Endothelial cell (in vitro differentiated cells): Measurements from ENCODE around the gene APOF. TPM values are rescaled to one million over a fixed set of nuclear protein-coding genes. Genes with fewer than 3 reads are reported as not detected.

ENCODE experiments used
- DNase-seq: peaks from one replicate; pipeline ENCODE4 v3.0.0; 2021; ENCODE audit warnings: low spot score
- H3K27ac Mint-ChIP-seq: one replicate; pipeline ENCODE4 v1.8.0; 2021; ENCODE audit warnings: mixed read lengths, inconsistent platforms; ENCODE audit not compliant: unreplicated experiment
- H3K27me3 Mint-ChIP-seq: one replicate; pipeline ENCODE4 v1.8.0; 2021; ENCODE audit warnings: mild to moderate bottlenecking, moderate library complexity, mixed read lengths, inconsistent platforms; ENCODE audit not compliant: unreplicated experiment
- H3K36me3 Mint-ChIP-seq: one replicate; pipeline ENCODE4 v1.8.0; 2021; ENCODE audit warnings: mild to moderate bottlenecking, low read depth, mixed read lengths, inconsistent platforms; ENCODE audit not compliant: unreplicated experiment
- H3K4me1 Mint-ChIP-seq: one replicate; pipeline ENCODE4 v1.8.0; 2021; ENCODE audit warnings: mild to moderate bottlenecking, mixed read lengths, inconsistent platforms; ENCODE audit not compliant: unreplicated experiment
- H3K4me3 Mint-ChIP-seq: one replicate; pipeline ENCODE4 v1.8.0; 2021; ENCODE audit warnings: mild to moderate bottlenecking, mixed read lengths, inconsistent platforms; ENCODE audit not compliant: unreplicated experiment
- H3K9me3 Mint-ChIP-seq: one replicate; pipeline ENCODE4 v1.8.0; 2021; ENCODE audit warnings: mixed read lengths, inconsistent platforms; ENCODE audit not compliant: unreplicated experiment
- CTCF ChIP-seq: fragments of 200-600 bp; sonication (generic); IDR thresholded peaks from one replicate; pipeline ENCODE4 v1.5.0; 2021; ENCODE audit warnings: antibody characterized with exemption; ENCODE audit not compliant: unreplicated experiment
- total RNA-seq: library from RNA; stranded (reverse); fragmentation: NEBNext Ultra II Directional; extraction: Animal tissue kit (Norgen Biotek cat#: 25700); gene quantifications from one replicate; pipeline ENCODE4 v1.2.1, GENCODE V29; 2021; ENCODE audit not compliant: unreplicated experiment

Gene APOF
- total RNA-seq, 1 donor from 2014 or later: not detected

- Mint-ChIP-seq H3K36me3 (no peaks in the 10 kb centered on the region), H3K4me1 (no peaks in the 10 kb centered on the region), H3K27ac (no peak overlapping the region), H3K27me3 (no peaks in the 10 kb centered on the region), H3K4me3 (no peak overlapping the region), H3K9me3 (no peaks in the 10 kb centered on the region)
- DNase-seq: no peak
- TF ChIP-seq CTCF: no peak
Observed at GRCh38 chr12:56385873-56386272, 23.2 kb upstream of the APOF start.

- H3K4me3 Mint-ChIP-seq: no peak overlapping the region
- no peaks in the 10 kb centered on the region for H3K9me3 Mint-ChIP-seq
- no peaks in the 10 kb centered on the region for H3K36me3 Mint-ChIP-seq
- H3K4me1 Mint-ChIP-seq: peaks cover 2% of the 10 kb centered on the region
- DNase-seq: no peak
- H3K27ac Mint-ChIP-seq: no peak overlapping the region
- peaks cover 2% of the 10 kb centered on the region for H3K27me3 Mint-ChIP-seq
- TF ChIP-seq CTCF: no peak
Observed at GRCh38 chr12:56382611-56383010, 20.0 kb upstream of the APOF start.

GRCh38 chr12:56377989-56378316 is 15.3 kb upstream of the APOF start:
- peaks cover 2% of the 10 kb centered on the region for H3K27me3 Mint-ChIP-seq

GRCh38 chr12:56377310-56377988 is 14.8 kb upstream of the APOF start:
- Mint-ChIP-seq H3K4me1 (peaks cover 9% of the 10 kb centered on the region), H3K27ac (no peak overlapping the region), H3K36me3 (no peaks in the 10 kb centered on the region), H3K4me3 (no peak overlapping the region), H3K9me3 (no peaks in the 10 kb centered on the region), H3K27me3 (peaks cover 2% of the 10 kb centered on the region)
- no peak for TF ChIP-seq CTCF
- DNase-seq: no peak

More at GRCh38 chr12:56377989-56378316, 15.3 kb upstream of the APOF start:
- no peak for DNase-seq
- no peak overlapping the region for H3K27ac Mint-ChIP-seq
- H3K4me1 Mint-ChIP-seq: peaks cover 9% of the 10 kb centered on the region
- H3K36me3 Mint-ChIP-seq: no peaks in the 10 kb centered on the region
- TF ChIP-seq CTCF: no peak
- no peaks in the 10 kb centered on the region for H3K9me3 Mint-ChIP-seq
- H3K4me3 Mint-ChIP-seq: no peak overlapping the region

GRCh38 chr12:56375598-56376434 is 13.2 kb upstream of the APOF start:
- Mint-ChIP-seq H3K27me3 (peaks cover 2% of the 10 kb centered on the region), H3K27ac (no peak overlapping the region), H3K4me1 (peaks cover 9% of the 10 kb centered on the region), H3K9me3 (no peaks in the 10 kb centered on the region), H3K4me3 (no peak overlapping the region), H3K36me3 (no peaks in the 10 kb centered on the region)
- DNase-seq: no peak
- no peak for TF ChIP-seq CTCF
